ENCODE data around the gene MYLK4.

Gene MYLK4

DNA sequence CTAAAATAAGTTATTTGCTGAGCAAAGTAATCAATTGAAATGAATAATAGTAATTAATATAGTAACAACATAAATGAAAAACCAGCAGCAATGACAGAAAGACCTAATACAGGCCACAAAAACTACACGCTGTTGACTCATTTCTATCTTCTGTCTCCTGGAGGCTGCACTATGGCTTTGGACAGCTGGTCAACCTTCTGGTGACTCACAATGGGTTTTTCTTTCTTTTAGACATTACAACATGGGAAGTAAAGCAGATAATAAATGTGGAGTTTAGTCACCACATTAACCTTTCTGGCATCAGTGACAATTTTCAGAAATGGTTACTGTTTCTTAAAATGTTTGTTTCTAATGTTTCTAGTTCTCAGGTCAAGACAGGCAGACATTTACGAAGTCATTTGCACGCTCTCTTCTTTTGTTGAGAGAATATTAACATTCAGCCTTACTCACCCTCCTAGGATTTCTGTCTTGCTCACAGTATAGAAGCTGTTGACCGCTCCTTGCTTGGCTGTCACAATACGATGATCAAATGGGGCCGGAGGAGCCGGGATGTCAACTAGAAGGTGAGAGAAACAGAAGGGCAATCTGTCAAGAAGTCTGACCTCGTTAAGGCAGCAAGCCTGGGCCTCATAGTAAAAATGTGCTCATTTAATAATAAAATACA, 62.2 kb downstream of the MYLK4 start:
- peak; percentile 63 for DNase-seq

DNA sequence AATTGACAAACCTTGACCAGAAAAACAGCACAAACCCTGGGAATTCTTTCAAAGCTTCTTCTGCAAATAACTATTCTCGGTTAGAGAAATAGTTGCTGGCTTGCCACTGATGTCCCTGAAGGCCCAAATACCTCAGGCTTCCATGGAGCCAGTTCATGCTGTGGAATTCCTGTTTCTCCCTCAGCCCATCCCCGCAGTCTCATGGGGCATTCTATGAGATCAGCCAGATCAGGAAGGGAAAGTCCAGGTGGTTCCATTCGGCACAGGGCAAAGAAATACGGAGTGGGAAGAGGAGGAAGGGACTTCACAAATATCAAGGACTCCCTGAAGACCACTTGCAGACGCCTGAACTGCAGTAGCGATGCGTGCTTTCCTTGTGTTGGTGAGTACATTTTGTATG, 63.3 kb downstream of the MYLK4 start:
- DNase-seq, result peak; percentile 30

DNA sequence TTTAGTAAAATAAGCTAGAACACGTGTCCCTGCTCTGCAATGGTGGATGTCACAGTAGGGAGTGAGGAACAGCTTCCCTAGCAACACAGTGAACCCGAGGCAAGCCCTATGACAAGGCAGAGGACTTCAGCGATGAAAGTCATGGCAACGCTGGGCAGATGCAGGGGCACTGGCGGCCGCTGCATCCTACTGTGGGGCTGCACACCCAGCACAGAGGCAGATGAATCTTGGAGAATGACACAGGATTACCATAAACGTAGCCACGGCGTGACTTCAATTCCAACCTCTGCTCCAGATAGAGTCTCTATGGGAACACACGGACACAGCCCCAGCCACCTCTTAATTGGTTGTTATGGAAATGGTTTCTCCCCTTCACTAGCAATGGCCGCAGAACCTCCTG, 64.2 kb downstream of the MYLK4 start:
- DNase-seq, result no peak

DNA sequence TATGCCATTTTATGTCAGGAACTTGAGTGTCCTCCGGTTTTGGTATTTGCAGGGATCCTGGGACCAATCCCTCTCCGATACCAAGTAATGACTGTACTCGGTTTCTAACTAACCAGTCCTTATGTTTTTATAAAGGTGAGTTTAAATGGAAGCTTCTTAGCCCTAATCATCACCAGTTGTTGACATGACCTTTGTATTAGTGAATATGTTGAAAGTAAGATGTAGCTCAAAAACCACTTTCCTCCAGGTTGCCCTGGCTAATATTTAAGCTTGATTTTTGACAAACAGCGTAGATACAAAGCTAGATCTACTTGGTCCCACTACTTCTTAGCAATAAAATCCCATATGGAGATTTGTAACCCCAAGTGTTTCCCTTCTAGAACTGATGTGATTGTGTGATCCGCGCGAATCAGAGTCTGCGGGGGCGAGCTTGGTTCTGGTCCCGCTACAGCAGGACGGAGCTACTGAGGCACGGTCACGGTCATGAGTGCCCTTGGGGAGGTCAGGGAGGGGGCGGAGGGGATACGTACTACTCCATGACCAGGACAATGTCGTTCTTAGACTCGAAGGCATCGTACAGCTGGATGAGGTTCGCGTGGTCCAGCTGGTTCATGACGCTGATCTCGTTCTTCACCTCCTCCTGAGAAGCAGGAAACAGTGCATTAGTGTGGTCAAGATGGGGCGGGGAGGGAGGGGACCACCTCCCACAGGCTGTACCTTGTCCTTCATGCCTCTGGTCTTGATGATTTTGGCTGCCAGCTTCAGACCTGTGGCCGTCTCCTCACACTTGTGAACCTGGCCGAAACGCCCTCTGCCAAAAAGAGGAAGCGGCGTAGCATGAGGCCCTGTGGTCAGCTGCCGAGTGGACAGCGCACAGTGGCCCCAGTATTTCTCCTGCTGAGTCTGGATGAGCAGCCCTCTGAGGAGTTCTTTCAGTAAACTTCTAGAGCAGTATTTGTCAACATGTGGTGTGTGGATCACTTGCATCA, 65.7 kb downstream of the MYLK4 start:
- DNase-seq, result no peak

DNA sequence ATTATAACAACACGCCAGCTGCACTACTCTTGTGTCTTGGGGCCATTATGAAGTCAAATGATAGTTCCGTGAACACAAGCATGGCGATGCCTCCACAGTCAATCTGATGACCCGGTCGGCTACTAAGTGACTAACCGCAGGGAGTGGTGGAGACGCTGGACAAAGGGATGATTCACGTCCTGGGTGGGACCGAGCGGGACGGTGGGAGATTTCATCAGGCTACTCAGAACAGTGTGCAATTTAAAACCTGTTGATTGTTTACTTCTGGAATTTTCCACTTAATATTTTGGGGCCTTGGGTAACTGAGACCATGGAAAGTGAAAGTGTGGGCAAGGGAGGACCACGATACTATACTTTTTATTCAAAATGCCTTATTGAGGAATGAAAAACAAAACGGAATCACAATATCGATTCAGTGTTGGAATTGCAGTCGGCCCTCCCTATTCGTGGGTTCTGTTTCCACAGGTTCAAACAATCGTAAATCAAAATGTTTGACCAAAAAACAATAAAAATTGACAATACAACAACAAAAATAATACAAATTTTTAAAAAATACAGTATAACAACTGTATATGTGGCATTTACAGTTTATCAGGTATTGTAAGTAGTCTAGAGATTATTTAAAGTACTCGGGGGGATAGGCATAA, 66.5 kb downstream of the MYLK4 start:
- DNase-seq, result no peak

DNA sequence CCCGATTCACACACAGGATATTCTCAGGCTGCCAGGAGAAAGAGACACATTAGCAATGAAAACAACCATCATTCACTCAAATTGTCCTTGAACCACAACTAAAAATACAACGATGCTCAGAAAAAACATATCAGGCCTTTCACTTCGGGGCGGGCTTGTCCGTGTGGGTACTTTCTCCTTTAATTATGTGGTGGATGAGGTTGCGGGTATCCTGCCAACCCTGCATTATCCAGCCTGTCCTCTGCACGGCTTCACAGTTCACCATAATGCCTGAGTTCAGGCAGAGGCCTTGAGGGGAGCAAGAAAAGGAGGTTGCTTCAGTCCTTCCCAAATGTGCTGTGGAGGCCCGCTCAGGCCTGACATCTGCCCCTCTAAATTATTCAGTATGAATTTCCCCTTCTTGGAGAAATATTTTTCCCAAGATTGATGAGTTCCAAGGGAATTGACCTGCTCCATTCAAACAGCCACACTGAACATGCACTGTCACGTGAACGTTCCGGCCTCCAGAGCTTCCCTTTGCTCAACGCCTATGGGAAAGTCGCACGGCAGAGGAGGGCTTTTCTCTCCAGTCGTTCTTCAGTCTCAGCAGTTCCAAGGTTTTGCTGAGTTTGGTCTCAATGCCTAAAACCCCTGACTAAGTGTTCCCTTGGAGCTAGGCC, 70.3 kb downstream of the MYLK4 start:
- DNase-seq, result no peak

DNA sequence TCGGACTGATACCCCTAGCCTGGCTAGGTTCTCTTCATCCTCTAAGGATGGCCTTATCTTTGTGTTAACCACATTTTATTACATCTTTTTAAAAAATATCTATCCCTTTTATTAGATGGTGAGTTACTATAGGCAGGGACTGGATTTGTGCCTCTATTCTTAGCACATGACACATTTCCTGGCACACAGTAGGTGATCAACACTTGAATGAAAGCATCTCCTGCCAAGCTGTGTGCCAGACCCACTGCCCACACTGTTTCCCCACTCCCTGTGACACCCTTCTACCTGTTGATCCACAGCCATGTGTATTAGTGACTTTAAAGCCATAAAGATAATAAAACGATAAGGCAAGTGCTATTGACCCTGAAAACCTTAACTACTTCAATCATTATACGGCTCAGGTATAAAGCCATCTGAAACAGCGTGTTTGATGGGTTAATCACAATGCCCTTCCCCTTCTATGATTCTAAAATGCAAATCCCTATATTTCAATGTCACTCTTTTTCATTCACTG, 73.6 kb downstream of the MYLK4 start:
- no peak for DNase-seq

DNA sequence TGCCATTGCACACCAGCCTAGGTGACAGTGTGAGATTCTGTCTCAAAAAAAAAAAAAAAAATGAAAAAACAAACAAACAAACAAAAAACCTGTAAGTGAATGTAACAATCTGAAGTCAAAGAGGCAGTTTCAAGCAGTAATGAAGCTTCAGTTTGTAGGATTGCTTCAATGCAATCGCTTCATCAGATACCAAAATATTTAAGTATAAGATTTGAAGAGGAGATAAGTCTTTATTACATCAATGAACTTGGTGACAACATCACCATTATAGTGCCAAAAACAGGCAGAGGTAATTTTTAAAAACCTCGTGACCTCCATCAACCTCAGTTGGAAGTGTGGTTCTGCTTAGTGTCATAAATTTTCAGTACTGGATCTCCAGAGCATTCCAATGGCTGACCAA, 74.7 kb downstream of the MYLK4 start:
- DNase-seq, result no peak

DNA sequence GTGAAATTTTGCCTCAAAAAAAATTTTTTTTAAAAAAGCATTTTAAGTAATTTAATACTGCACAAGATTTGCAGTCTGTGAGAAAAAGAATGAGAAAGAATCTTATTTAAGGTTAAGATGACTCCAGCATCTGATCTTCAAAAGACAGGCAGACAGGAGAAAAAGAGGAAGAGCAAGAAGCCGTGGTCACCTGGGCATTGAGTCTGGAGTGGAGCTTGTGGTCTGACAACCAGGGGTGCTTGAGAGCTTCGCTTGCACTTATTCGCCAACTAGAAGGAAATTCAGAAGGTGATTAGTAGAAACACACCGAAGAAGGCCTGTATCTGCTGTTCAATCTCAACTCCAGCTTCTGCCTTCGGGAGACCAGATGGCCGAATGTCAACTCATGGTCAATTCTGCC, 75.9 kb downstream of the MYLK4 start:
- DNase-seq, result no peak

DNA sequence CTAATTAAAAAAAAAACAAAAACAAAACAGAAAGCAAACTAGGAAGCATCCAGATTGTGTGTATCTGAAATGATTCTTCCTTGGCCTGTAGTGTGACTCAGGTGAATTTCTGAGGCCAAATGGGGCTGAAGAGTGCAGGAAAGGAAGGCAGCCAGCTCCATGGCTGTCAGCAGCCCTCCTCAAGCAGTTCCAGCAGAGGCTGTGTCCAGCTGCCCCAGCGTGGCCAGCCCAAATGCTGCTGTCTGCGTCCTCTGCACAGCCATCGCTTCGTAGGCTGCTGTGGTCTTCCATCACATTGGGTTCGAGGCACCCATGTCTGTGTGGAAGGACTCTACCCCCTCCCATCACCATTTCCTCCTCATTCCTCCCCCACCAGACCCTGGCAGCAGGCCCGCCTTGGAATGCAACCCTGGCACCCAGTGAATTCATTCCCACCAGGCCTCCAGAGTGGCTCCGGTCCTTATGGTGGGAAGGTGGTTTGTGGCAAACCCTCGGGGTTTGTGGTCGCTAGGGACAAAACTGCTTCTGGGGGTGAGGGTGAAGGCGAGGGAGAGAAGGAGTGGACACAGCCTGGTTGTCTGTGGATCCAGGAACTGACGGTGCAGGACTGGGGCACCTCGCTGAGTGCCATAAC, 81.5 kb downstream of the MYLK4 start:
- DNase-seq, result no peak

DNA sequence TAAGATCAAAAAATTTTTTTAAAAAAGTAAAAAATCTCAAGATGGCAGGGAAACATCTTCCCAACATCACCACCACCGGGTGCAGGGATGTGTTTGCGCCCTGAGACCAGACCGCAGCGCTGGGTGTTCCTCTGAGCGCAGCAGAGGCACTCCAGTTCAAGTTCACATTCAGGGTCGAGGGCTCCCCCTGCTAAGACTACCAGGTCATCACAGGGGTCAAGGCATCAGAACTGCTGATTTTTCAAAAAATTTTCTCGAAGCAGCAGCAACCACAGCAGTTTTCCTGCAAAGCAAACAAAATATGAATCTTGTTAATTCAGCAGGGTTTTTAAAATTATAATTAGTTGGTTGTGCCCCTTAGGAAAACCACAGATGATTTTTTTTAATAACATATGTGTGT, 83.1 kb downstream of the MYLK4 start:
- DNase-seq, result no peak

DNA sequence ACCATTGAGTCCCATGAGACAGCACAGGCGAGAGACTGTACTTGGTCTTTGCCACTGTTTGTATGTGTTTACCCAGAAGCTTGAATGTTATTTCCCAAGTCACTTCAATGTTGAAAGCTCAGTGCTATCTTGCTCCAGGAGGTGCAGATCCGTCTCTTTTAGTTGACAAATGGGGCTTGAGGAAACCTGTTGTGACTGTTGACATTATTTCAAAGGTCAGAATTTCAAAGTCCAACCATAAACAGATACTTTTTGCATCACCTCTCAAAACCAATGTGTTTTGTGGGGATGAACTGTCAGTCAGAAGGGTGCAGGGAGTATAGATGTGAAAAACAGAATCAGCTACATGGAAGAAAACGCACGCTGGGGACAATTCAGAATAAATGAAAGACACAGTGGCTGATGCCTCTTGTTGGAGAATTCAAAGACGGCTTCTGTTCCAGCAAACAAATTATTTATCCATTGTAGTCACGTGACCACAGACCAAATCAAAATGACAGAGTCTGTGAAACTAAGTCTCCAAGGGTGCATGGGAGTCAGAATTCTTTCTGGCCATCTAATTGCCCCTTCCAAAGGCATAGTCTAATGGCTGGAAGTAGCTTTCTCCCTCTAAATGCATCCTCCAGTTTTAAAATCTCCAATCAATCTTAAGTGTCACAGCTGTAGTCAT, 83.7 kb downstream of the MYLK4 start:
- no peak for DNase-seq

DNA sequence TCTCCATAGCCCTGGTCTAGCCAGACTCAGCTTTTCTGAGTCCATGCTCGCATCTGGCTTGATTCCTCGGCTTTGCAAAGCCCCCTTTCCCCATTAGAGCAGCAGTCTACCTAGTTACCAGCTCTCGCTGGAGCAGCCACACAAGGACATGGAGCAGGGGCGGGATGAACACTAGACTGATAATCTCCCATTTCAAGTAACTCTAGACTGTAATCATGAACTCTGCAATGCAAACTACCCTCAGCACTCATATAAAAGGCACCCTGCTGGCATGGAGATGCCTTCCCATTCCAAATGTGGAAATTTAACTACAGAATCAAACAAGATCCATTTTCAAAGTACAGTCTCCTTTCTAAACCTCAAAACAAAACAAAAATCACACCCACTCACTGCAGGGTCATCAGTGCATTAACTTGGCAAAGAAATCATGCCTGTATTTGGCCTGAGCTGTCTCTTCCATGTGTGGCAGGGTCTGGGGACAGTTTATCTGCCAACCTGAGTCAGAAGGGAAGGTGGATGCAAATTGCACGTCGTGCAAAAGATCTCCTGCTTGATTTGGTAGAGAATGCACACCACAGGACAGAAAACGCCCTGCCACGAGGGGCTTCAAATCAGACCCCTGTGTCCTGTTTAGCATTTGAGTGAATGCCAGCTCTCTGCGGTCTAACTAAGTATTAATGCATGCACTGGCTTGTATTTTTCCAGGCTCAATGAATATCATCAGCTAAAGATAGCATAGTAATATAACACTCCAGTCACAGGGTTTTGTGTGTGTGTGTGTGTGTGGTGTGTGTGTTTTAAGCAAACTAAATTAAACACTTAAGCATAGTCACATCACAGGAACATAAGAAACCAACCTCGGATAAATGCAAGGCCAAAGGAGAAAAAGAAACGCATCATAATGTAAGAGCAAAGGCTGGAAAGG, 85.3 kb downstream of the MYLK4 start:
- DNase-seq, result no peak

DNA sequence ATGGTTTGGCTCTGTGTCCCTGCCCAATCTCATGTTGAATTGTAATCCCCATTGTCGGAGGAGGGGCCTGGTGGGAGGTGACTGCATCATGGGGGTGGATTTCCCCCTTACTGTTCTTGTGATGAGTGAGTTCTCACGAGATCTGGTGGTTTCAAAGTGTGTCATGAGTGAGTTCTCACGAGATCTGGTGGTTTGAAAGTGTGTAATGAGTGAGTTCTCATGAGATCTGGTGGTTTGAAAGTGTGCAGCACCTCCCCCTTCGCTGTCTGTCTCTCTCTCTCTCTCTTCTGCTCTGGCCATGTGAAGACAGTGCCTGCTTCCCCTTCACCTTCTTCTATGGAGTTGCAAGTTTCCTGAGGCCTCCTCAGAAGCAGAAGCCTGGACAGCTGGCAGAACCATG, 87.6 kb downstream of the MYLK4 start:
- DNase-seq, result no peak

DNA sequence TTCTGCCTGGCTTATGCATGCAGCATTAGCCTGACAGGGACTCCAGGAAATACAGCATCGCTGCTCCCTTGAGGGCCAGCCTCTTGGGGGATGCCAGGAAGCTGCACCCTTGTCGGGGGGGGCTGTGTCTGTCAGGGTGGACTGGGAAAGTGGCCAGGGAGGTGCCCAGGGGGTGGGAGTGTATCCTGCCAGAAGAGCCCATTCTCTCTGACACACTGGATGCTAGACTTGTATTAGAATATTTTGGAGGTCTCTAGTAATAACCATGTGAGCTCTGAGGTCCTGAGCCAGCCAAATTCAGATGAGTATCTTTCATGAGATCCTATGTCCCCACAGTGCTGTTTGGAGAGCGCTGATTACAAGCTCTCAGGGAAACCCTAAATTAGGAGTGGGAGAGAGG, 89.1 kb downstream of the MYLK4 start:
- DNase-seq, result no peak

DNA sequence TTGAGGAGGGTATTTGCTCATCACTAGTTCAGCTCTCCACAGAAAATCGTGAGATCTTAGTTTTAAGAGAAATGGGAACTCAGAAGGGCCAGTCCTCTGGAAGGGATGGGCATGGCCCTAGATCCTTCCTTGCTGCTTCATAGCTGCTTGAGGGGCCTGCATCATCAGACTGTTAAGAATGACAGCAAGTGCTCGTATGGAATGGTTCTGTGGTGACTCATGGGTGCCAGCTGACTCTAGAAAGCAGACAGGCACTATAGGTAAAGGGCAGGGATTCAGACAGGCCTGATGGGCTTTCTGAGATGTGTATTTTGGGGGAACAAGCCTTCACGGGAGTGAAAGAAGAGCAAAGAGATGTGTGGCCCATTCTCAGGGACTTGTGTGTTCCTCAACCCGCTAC, 90.8 kb downstream of the MYLK4 start:
- DNase-seq, result no peak

DNA sequence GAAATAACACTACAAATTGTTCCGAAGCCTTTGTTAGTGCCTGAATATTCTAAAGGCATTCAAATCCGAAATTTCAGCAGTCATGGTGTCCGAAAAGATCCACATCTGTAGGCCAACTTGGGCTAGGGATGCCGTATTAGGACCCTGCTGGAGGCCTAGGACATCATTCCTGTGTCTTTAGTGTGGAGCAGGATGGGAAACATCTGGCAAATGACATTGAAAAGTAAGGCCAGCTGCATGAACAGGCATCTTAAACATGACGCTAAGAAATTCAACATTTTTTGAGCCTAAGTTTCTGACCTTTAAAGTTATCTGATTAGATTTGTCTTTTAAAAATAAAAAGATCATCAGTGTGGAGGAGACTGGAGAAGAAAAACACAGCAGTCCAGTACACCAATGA, 91.3 kb downstream of the MYLK4 start:
- no peak for DNase-seq

DNA sequence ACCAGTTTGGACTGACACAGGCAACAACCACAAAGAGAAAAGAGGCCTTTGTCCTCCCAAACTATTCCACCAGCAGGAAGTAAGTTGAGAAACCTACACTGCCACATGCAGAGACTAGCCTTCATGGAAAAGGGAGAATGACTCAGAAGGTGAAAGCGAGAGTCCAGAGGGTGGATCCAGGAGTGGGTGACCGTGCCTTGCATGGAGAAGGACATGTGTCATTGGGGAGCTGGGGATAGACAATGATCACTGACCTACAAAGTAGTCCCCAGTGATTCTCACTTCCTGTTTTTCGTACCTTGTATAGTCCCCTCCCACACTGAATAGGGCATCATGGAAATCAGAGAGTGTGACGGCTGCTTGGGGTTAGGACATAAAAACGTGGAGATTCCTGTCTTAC, 91.9 kb downstream of the MYLK4 start:
- DNase-seq, result no peak

DNA sequence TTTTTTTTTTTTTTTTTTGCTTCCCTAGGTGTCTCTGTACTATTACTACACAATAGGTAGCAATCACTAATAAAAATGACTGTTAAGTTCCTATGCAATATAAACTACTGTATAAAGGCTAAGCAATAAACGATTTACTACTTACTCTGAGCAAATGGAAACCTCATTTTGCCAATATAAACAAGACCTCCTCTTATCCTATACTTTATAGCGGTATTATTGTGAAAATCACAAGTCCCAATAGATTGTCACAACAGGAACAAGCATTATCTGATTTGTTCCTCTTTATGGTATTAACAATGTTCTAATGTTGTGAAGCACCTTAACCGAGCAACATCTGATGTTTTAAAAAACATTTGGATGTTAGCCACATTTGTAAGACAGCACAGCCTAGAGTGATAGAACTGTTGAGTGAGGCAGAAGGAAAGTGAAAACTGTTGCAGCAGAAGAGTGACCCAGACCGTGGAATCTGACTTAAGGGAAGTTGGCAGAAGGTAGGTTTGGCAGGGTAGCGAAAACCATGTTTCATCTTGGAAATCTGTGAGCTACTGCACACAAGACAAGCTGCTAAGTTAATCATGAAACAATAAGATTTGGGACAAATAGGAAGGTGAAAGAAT, 94.2 kb downstream of the MYLK4 start:
- DNase-seq, result no peak

DNA sequence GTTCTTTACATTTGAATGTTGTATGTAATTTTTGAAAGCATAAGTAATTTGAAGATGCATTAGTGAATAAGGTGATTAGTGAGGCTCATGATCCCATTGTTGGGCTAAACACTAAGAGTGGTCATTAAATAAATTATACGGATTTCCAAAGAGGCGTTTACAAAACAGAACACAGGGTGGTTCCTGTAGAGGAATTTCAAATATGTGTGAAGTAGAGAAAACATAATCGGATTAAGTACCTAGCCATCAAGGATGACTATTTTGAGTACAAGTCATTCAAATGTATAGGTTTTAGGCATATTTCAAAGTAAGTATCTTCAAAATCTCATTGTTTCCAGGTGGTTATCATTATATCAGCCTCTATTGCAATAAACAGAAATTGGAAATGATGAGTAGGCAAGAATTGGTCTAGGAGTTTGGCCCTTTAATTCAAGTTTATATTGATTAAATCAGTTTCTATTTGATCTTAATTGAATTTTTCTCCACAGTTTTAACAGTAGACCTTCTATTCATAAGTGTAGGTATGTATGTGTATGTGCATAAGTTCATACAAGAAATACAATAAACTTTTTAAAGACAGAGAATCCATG, 94.8 kb downstream of the MYLK4 start:
- no peak for DNase-seq
